Measurements from ENCODE around the gene EGFR.

Gene EGFR

DNA sequence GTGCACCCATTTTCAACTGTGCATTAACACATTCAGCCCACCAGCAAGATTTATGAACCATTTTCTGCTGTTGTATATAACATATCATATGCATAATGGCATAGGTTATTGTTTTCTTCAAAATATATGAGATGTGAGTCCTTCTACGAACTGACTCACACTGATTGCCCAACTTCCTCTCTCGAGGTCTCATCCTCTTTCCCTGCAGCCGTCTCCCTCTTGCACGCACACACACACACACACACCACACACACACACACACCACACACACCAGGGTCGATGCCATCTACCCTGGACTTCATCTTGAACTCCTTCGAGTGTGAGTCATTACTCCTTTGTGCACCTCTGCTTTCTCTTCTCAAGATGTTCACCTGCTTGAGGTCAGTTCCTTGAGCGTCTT, 36.7 kb downstream of the EGFR start:
- H3K36me3 ChIP-seq: peaks cover 49% of the 10 kb centered on the region
- DNase-seq: no peak
- TF ChIP-seq, protein P1, sequence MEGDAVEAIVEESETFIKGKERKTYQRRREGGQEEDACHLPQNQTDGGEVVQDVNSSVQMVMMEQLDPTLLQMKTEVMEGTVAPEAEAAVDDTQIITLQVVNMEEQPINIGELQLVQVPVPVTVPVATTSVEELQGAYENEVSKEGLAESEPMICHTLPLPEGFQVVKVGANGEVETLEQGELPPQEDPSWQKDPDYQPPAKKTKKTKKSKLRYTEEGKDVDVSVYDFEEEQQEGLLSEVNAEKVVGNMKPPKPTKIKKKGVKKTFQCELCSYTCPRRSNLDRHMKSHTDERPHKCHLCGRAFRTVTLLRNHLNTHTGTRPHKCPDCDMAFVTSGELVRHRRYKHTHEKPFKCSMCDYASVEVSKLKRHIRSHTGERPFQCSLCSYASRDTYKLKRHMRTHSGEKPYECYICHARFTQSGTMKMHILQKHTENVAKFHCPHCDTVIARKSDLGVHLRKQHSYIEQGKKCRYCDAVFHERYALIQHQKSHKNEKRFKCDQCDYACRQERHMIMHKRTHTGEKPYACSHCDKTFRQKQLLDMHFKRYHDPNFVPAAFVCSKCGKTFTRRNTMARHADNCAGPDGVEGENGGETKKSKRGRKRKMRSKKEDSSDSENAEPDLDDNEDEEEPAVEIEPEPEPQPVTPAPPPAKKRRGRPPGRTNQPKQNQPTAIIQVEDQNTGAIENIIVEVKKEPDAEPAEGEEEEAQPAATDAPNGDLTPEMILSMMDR (IDR thresholded peaks at IDR 0.05; ENCODE audit: low read depth, low read length): no peak
- peaks cover 22% of the 10 kb centered on the region for H3K4me1 ChIP-seq
- no peak overlapping the region for H3K4me3 ChIP-seq (ENCODE audit: low read depth, low read length)
- no peaks in the 10 kb centered on the region for H3K27me3 ChIP-seq
- H3K9me3 ChIP-seq: no peaks in the 10 kb centered on the region; the same call in 1 of the 2 replicates

DNA sequence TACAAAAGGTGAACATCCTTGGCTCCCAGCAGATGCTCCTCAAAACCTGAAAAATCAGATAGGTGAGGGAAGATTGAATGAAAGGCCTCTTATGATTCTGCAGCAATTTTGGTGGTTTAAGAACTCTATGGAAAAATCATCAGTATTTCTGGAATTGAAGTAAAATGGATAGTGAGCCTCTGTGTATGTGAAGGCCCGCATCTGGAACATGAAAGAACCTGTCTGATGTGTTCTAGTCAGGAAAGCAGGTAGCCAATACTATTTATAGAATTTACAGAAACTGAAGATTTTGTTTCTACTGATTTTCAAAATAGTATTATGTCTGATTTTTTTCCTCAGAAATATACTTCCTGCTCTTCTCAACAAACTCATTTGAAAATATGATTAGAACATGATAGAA, 37.3 kb downstream of the EGFR start:
- TF ChIP-seq, protein P1 (IDR thresholded peaks at IDR 0.05; ENCODE audit: low read depth, low read length): no peak
- no peak for DNase-seq
- Histone ChIP-seq H3K4me1 (peaks cover 28% of the 10 kb centered on the region), H3K9me3 (no peaks in the 10 kb centered on the region; the same call in 1 of the 2 replicates), H3K36me3 (peaks cover 49% of the 10 kb centered on the region), H3K27me3 (no peaks in the 10 kb centered on the region), H3K4me3 (ENCODE audit: low read depth, low read length) (no peak overlapping the region)

DNA sequence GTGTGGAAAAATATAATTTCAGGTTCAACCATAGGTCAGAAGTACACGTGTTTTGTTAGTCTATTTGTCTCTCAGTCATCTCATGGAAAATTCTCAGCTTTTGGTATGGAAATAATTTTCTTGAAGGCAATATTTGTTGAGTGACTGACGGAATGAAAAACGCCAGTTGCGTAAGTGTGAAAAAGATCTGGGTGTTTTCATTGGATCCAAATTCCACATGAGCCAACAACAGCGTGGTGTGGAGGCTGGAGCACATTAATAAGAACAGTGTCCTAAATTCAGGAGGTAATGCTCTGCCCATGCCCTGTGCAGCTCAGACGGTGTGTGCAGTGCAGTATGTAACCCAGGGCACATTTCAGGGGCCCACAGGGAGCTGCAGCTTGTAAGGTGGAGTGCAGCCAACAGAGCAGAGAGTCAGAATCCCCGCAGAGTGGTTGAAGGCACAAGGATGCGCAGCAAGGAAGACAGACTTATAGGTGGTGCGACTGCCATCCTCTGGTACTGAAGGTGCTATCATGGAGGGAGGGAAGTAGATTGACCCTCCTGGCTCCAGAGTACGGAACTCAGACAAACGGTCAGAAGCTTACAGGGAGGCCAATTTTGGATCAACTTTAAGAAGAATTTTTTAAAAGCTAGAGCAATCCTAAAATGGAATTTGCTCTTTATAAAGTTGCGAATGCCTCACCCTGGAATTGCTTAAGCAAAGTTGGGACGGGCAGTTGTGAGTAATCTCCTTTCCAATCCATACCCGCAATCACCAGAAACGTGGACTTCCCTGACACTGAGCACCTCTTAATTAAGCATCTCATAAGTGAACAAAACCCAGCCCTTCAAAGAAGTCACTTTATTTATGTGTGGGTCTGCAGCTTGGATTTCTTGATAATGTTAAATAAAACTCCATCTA, 38.0 kb downstream of the EGFR start:
- Histone ChIP-seq H3K36me3 (peaks cover 46% of the 10 kb centered on the region), H3K4me3 (ENCODE audit: low read depth, low read length) (no peak overlapping the region), H3K9me3 (no peaks in the 10 kb centered on the region; the same call in 1 of the 2 replicates), H3K4me1 (peaks cover 31% of the 10 kb centered on the region), H3K27me3 (no peaks in the 10 kb centered on the region)
- no peak for DNase-seq
- TF ChIP-seq, protein P1 (IDR thresholded peaks at IDR 0.05; ENCODE audit: low read depth, low read length): no peak

DNA sequence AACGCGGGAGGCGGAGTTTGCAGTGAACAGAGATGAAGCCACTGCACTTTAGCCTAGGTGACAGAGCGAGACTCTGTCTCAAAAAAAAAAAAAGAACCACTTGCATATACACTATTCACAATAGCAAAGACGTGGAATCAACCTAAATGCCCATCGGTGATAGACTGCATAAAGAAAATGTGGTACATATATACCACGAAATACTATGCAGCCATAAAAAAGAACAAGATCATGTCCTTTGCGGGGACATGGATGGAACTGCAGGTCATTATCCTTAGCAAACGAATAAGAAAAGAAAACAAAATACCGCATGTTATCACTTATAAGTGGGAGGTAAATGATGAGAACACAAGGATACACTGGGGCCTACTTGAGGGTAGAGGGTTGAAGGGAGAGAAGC, 39.5 kb downstream of the EGFR start:
- no peaks in the 10 kb centered on the region; the same call in 1 of the 2 replicates for H3K9me3 ChIP-seq
- peaks cover 42% of the 10 kb centered on the region for H3K36me3 ChIP-seq
- peaks cover 41% of the 10 kb centered on the region for H3K4me1 ChIP-seq
- no peak overlapping the region for H3K4me3 ChIP-seq (ENCODE audit: low read depth, low read length)
- DNase-seq: no peak
- H3K27me3 ChIP-seq: no peaks in the 10 kb centered on the region
- TF ChIP-seq, protein P1 (IDR thresholded peaks at IDR 0.05; ENCODE audit: low read depth, low read length): no peak

DNA sequence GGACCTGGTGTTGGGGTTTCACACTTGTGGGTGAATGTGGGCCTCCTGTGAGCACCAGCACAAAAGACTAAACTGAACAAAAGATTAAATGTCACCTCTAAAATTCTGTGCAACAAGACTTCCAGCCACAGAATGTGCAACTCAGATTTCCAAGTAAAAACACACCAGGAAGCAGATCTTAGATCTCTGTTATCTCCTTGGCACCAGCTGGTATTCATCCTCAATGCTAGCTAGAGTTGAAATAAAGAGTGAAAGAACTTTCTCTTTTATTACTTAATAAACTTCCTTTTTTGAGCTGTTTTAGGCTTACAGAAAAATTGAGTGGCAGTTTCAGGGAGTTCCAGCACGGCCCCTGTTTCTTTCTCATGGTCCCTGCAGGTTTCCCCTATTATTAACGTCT, 40.2 kb downstream of the EGFR start:
- H3K9me3 ChIP-seq: no peaks in the 10 kb centered on the region; the same call in 1 of the 2 replicates
- no peaks in the 10 kb centered on the region for H3K27me3 ChIP-seq
- H3K36me3 ChIP-seq: peaks cover 42% of the 10 kb centered on the region
- H3K4me3 ChIP-seq (ENCODE audit: low read depth, low read length): no peak overlapping the region
- peaks cover 45% of the 10 kb centered on the region for H3K4me1 ChIP-seq
- TF ChIP-seq, protein P1 (IDR thresholded peaks at IDR 0.05; ENCODE audit: low read depth, low read length): no peak
- no peak for DNase-seq

DNA sequence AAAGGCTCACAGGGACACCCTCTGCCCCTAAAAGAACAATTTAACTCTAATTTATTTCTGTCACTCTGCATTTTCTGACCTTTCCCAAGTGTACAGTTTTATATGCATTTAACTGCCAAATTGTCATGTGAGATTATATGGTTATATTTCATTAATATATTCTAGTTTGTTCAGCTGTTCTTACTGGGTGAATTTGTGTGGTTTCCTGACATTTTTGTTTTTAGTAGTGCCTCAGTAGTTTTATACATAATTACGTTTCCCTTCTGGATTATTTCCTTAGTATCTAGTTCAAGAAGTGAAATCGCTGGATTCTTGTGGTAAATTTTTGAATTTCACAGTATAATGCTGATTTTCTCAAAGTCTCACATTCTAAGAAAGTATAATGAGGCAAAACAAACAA, 41.3 kb downstream of the EGFR start:
- Histone ChIP-seq H3K36me3 (peaks cover 44% of the 10 kb centered on the region), H3K27me3 (no peaks in the 10 kb centered on the region), H3K9me3 (no peaks in the 10 kb centered on the region; the same call in 1 of the 2 replicates), H3K4me1 (peaks cover 56% of the 10 kb centered on the region), H3K4me3 (ENCODE audit: low read depth, low read length) (no peak overlapping the region)
- DNase-seq: no peak
- TF ChIP-seq, protein P1 (IDR thresholded peaks at IDR 0.05; ENCODE audit: low read depth, low read length): no peak
